Measurements from ENCODE around the gene MAPRE2.

MAPRE2 gene

DNA sequence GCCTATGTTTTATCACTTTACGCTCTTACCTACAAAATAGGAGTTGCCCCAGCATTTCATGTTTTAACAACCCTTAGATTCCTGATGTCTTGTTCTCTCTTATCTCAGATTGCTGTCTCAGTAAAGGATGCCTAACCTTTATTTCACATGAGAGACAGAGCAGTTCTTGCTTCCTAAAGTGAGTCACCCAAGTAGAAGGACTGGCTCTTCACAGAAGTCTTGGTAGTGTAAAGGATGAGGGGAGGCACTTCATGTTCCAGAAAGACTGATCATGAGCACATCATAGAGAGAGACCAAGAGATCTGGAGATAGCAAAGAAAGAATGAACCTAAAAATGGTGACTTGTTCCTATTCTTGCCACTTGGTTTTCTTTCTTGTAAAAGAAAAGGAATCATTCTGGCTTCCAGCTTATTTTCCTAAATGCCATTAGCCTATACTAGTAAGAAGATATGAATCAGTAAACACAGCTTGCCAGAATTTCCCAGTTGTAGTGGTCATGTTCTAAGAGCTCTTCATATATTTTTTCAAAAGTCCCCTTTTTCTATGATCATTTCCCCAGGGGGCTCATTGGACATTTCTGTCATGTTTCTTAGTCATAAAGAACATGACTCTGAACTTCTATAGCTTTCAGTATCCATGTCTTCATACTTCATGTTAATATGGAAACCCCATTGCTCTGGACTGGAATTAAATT is 54.9 kb downstream of the MAPRE2 start:
- peak in 1 of 2 donors; percentile 50 for DNase-seq (ENCODE audit: low read depth in 2 of 2)
- no peak overlapping the region for H3K4me3 ChIP-seq (replicated peaks in 1 of 2; ENCODE audit: low read depth in 2 of 2, low read length in 2 of 2)
- TF ChIP-seq, protein P1, sequence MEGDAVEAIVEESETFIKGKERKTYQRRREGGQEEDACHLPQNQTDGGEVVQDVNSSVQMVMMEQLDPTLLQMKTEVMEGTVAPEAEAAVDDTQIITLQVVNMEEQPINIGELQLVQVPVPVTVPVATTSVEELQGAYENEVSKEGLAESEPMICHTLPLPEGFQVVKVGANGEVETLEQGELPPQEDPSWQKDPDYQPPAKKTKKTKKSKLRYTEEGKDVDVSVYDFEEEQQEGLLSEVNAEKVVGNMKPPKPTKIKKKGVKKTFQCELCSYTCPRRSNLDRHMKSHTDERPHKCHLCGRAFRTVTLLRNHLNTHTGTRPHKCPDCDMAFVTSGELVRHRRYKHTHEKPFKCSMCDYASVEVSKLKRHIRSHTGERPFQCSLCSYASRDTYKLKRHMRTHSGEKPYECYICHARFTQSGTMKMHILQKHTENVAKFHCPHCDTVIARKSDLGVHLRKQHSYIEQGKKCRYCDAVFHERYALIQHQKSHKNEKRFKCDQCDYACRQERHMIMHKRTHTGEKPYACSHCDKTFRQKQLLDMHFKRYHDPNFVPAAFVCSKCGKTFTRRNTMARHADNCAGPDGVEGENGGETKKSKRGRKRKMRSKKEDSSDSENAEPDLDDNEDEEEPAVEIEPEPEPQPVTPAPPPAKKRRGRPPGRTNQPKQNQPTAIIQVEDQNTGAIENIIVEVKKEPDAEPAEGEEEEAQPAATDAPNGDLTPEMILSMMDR (IDR thresholded peaks at IDR 0.05; ENCODE audit: low read depth, low read length) = no peak

DNA sequence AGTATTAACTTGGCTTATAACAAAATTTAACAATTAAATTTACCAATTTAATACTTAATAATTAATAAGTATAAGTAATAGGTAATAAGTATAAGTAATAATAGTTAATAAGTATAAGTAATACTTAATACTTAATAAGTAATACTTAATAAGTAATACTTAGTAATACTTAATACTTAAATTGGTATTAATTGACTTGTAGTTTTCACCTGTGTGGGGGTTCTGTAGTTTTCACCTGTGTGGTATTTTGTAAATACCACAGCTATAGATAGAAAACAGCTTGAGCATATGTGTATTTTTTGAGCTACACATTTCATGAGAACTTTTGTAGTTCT is 55.4 kb downstream of the MAPRE2 start:
- H3K4me3 ChIP-seq (replicated peaks in 1 of 2; ENCODE audit: low read depth in 2 of 2, low read length in 2 of 2) = no peak overlapping the region
- no peak for DNase-seq (ENCODE audit: low read depth in 2 of 2)
- TF ChIP-seq, protein P1 (IDR thresholded peaks at IDR 0.05; ENCODE audit: low read depth, low read length) = no peak

DNA sequence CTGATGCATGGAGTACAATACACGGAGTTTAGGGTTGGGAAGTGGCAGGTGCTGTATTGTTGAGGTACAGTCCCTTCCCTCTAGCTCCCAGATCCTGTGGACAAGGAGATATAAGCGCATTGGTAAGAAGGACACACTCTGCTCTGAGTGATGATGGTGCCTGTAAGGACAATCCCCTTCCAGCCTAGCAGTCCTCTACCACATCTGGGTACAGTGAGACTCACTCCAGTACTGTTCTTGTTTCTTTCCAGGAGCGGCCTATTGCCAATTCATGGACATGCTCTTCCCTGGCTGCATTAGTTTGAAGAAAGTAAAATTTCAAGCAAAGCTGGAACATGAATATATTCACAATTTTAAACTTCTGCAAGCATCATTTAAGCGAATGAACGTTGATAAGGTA is 56.0 kb downstream of the MAPRE2 start:
- no peak for DNase-seq (ENCODE audit: low read depth in 2 of 2)

DNA sequence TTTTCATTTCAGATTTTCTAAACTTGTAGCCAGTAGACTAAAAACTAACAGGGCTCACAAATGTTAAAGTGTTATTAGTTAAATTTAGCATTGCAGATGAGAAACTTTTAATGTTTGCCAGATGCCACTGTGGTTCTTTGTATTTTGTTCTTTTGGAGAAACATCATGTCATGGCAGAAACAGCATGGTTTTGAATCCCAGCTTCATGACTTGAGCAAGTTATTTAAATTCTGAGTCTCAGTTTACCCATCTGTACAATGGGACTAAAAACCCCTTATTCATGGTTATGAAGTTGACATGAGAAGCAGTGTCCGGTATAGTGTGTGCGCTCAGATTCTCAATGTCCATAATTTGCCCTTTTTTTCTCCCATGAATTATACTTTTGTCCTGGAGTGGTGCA is 56.5 kb downstream of the MAPRE2 start:
- DNase-seq (ENCODE audit: low read depth in 2 of 2) = no peak
- TF ChIP-seq, protein P1 (IDR thresholded peaks at IDR 0.05; ENCODE audit: low read depth, low read length) = no peak
- no peak overlapping the region for H3K4me3 ChIP-seq (replicated peaks in 1 of 2; ENCODE audit: low read depth in 2 of 2, low read length in 2 of 2)

More for the DNA sequence above, 56.0 kb downstream of the MAPRE2 start:
- TF ChIP-seq, protein P1 (IDR thresholded peaks at IDR 0.05; ENCODE audit: low read depth, low read length) = no peak
- no peak overlapping the region for H3K4me3 ChIP-seq (replicated peaks in 1 of 2; ENCODE audit: low read depth in 2 of 2, low read length in 2 of 2)

DNA sequence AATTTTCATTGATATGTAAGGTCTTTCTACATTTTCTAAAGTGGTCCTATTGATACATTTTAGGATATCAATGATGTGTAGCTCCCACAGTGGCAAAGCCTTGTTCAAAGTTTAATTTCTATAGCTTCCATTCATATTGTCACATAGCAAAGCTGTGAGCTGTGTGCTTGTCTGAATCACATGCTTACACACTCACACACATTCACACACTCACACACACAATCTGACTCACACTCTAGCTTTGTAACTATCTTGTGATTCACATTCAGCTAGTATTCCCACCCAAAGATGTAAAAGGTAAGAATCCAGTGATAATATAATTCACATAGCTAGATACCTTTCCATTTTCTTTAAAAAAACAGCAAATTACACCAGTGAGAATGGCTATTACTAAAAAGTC is 58.7 kb downstream of the MAPRE2 start:
- DNase-seq (ENCODE audit: low read depth in 2 of 2) = peak in 1 of 2 donors; percentile 58
- H3K4me3 ChIP-seq (replicated peaks in 1 of 2; ENCODE audit: low read depth in 2 of 2, low read length in 2 of 2) = no peak overlapping the region
- TF ChIP-seq, protein P1 (IDR thresholded peaks at IDR 0.05; ENCODE audit: low read depth, low read length) = no peak

DNA sequence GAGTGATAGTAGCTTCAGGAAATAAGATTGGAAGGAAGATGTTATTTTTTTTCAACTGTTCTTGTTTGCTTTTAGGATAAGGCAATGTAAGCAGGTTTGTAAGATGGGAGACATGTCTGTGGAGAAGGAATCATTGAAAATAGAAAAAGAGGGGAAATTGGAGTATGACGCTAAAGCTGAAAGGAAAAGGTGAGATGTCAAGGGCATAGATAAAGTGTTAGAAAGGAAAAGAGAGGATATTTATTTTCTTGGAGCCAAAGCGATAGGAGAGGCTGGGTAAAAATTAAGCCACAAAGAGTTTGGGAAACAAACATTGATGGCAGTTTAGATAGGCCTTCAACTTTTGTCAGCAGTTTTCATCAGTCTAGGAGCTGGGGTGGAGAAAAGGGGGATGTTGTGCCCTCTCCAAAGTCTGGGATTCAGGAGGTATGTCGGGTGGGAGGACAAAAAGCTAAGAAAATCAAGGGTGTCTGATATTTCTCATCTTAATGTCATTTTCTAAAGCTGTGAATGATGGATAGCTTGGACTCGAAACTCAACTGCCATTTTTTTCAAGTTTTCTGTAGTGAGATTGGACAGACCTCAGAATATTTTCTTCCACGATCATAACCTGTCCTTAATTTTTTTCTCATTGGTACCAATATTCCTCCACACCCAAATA is 63.3 kb downstream of the MAPRE2 start:
- H3K4me3 ChIP-seq (replicated peaks in 1 of 2; ENCODE audit: low read depth in 2 of 2, low read length in 2 of 2) = no peak overlapping the region
- TF ChIP-seq, protein P1 (IDR thresholded peaks at IDR 0.05; ENCODE audit: low read depth, low read length) = no peak
- no peak for DNase-seq (ENCODE audit: low read depth in 2 of 2)

All from cardiac fibroblast (primary cell).